ENCODE results near the gene HP1BP3. TPM values are rescaled to one million over a fixed set of nuclear protein-coding genes. Genes with fewer than 3 reads are reported as not detected.

HP1BP3 gene
- total RNA-seq, 3 donors from 2014 or later: 168 to 276 (median 246) TPM

DNA sequence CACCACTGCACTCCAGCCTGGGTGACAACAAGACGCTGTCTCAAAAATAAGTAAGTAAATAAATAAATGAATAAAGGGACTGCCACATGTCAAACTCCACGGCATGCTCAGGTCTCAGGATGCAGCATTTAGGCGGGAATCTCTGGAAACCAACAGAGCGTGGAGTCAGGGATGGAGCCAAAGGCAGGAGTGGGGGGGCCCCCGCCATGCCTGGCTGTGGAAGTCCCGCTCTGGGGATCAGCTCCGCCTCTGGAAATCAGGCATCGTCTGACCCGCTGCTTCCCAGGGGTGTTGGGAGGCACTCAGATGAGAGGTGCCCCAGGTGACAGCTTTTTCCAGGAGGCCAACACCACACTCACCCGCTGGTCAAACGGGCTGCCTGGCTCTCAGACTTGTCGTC, 89.5 kb downstream of the HP1BP3 start:
- TF ChIP-seq, protein P1, sequence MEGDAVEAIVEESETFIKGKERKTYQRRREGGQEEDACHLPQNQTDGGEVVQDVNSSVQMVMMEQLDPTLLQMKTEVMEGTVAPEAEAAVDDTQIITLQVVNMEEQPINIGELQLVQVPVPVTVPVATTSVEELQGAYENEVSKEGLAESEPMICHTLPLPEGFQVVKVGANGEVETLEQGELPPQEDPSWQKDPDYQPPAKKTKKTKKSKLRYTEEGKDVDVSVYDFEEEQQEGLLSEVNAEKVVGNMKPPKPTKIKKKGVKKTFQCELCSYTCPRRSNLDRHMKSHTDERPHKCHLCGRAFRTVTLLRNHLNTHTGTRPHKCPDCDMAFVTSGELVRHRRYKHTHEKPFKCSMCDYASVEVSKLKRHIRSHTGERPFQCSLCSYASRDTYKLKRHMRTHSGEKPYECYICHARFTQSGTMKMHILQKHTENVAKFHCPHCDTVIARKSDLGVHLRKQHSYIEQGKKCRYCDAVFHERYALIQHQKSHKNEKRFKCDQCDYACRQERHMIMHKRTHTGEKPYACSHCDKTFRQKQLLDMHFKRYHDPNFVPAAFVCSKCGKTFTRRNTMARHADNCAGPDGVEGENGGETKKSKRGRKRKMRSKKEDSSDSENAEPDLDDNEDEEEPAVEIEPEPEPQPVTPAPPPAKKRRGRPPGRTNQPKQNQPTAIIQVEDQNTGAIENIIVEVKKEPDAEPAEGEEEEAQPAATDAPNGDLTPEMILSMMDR (IDR thresholded peaks at IDR 0.05): no peak
- Histone ChIP-seq H3K4me1 (ENCODE audit: low read depth) (peaks cover 2% of the 10 kb centered on the region), H3K9me3 (no peaks in the 10 kb centered on the region), H3K4me3 (no peak overlapping the region), H3K36me3 (ENCODE audit: low read depth) (no peaks in the 10 kb centered on the region)
- intact Hi-C loops (cut with DNase I, micrococcal nuclease): loop anchor here (5.0 to 10.0 kb wide), 2 partner anchors 497 to 500 kb away; no protein-coding TSS in a partner anchor
- DNase-seq: no peak
- no peak for ATAC-seq

DNA sequence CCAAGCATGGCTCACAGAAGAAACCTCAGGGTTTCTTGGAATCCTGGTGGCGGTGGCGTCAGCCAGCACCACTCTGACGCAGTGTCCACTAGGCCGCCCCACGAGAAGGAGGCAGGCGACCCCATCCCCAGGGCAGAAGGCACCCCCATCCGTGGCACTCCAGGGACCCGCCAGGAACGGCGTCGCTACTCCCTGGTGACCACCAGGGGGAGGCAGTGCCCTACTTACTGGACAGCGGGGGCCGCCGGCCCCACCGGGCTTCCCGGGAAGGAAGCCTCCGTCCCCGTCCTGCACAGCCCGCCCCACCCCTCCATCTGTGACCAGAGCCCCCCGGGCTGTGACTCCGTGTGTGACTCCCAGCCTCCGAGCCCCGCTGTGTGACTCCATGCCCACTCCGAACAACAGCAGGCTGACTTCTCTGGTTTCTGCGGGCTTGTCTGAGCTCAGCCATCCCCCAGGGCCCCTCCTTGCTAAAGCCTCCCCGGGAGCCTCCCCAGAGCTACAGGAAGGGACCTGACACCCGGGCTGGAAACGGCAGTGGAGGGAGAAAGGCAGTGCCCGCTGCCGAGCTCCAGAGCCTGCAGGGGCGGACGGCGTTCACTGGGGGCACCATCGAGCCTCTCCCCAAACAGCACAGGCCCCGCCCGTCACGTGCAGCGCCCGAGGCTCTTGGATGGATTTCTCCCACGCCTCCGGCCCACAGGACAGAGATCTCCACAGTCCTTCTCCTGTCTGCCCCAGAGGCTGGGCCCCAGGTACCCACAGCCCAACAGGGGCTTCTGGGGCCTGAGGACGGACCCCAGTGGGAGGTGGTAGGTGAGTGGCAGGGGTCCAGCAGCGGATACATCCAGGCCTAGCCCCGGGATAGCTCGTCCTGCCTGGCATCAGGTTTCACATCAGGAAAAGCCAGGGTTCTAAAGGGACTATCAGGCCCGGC, 90.4 kb downstream of the HP1BP3 start:
- Histone ChIP-seq H3K4me3 (peak overlapping the region; percentile 7), H3K4me1 (ENCODE audit: low read depth) (peaks cover 2% of the 10 kb centered on the region), H3K36me3 (ENCODE audit: low read depth) (no peaks in the 10 kb centered on the region), H3K9me3 (no peaks in the 10 kb centered on the region)
- TF ChIP-seq, protein P1 (IDR thresholded peaks at IDR 0.05): peak; percentile 88
- intact Hi-C loops (cut with DNase I, micrococcal nuclease): loop anchor here (5.0 to 10.0 kb wide), 2 partner anchors 498 to 501 kb away; no protein-coding TSS in a partner anchor
- DNase-seq (peak; percentile 79 to 84 (median 84)), ATAC-seq (peak; percentile 95)

DNA sequence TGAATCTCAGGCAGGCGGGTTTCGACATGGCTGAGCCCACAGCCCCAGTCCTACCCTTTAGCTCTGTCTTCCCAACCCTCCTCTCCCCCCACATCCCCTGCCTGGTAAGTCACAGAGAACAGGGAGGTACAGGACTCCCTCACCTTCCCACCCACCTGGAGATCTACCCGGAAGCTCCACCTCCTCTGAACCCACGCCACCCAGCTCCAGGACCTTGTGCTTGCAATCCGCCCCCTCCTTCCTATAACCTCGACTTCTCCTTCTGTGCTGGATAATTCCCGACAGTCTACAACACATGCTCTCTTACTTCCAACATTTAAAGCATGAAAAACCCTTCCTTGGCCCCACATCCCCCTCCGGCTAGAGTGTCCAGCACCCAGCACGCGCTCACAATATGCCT, 91.6 kb downstream of the HP1BP3 start:
- Histone ChIP-seq H3K4me3 (no peak overlapping the region), H3K9me3 (no peaks in the 10 kb centered on the region), H3K4me1 (ENCODE audit: low read depth) (peaks cover 2% of the 10 kb centered on the region), H3K36me3 (ENCODE audit: low read depth) (no peaks in the 10 kb centered on the region)
- TF ChIP-seq, protein P1 (IDR thresholded peaks at IDR 0.05): no peak
- intact Hi-C loops (cut with DNase I, micrococcal nuclease): loop anchor here (5.0 to 10.0 kb wide), 2 partner anchors 499 to 502 kb away; no protein-coding TSS in a partner anchor
- ATAC-seq: no peak
- DNase-seq: no peak

DNA sequence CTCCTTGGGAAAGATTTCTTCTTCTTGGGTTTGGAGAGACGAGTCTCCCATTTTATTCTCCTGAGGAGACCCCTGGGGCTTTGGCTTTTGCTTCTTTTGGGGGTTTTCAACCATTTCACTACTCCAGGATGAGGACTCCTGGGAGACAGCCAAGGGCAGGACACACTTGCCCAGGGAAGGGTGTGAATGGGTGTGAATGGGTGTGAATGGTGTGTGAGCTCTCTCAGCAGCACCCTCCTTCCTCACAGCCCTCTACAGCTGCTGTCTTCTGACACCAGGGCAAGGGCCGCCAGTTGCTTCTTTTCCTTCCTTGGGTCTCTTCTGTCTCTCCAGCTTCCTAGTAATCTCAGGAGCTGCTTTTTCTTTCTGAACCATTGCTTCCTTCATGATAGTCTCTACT, 93.5 kb downstream of the HP1BP3 start:
- peaks cover 2% of the 10 kb centered on the region for H3K4me1 ChIP-seq (ENCODE audit: low read depth)
- peak in 1 of 3 donors; percentile 21 for DNase-seq
- TF ChIP-seq, protein P1 (IDR thresholded peaks at IDR 0.05): no peak
- H3K36me3 ChIP-seq (ENCODE audit: low read depth): no peaks in the 10 kb centered on the region
- ATAC-seq: no peak
- H3K4me3 ChIP-seq: no peak overlapping the region
- intact Hi-C loops (cut with DNase I, micrococcal nuclease): loop anchor here in 1 of 2 donors (10.0 kb wide), 1 partner anchor 501 kb away; no protein-coding TSS in a partner anchor
- H3K9me3 ChIP-seq: no peaks in the 10 kb centered on the region

Other genes starting within 250 kb of the HP1BP3 start
- under 1 TPM; 0.14 to 0.92 (median 0.43) TPM for gene FAM43B, start 234.7 kb downstream of the HP1BP3 start, total RNA-seq
- gene CDA, start 198.2 kb downstream of the HP1BP3 start, total RNA-seq: 10 to 100 TPM; 33.9 to 63.8 (median 60.9) TPM
- gene PINK1, start 153.8 kb downstream of the HP1BP3 start, total RNA-seq: 100 to 1,000 TPM in 2 of 3 donors, 10 to 100 TPM in 1; 75.4 to 141 (median 111) TPM
- 100 to 1,000 TPM; 103 to 263 (median 159) TPM for gene DDOST, start 125.9 kb downstream of the HP1BP3 start, total RNA-seq
- gene KIF17, start 69.3 kb downstream of the HP1BP3 start, total RNA-seq: under 1 TPM; 0.20 to 0.63 (median 0.53) TPM
- under 1 TPM in 2 of 3 donors, not detected in 1; 0.07 to 0.09 TPM for gene SH2D5, start 54.6 kb downstream of the HP1BP3 start, total RNA-seq